GM19452 (cell line): ENCODE results near the gene SFXN2.
"Not testable (repeated sequence)": the region's sequence is repeated elsewhere in the genome, so short reads cannot be mapped to it uniquely, and the experiment has no call there.

Experiments used
- ATAC-seq: cut with Tn5 transposase; IDR thresholded peaks from one replicate; pipeline ENCODE4 v1.9.1; 2021; ENCODE audit not compliant: unreplicated experiment

Gene SFXN2

GRCh38 chr10:102714621-102715455 lies at the start of gene SFXN2:
TSS of gene SFXN2 (plus strand) at chr10:102714636. CDS start at chr10:102726637, 12,001 bp downstream.
- ATAC-seq, result peak; percentile 12

- no peak for ATAC-seq
Observed at GRCh38 chr10:102665904-102666509, 48.4 kb upstream of the SFXN2 start.

- ATAC-seq, result not testable (repeated sequence)
Observed at GRCh38 chr10:102667411-102667810, 47.0 kb upstream of the SFXN2 start.

GRCh38 chr10:102668326-102669107 lies 45.9 kb upstream of the SFXN2 start:
- no peak for ATAC-seq

GRCh38 chr10:102669206-102670064 lies 45.0 kb upstream of the SFXN2 start:
- ATAC-seq, result no peak

GRCh38 chr10:102670065-102670670 lies 44.3 kb upstream of the SFXN2 start:
- ATAC-seq, result no peak

GRCh38 chr10:102670871-102671434 lies 43.5 kb upstream of the SFXN2 start:
- no peak for ATAC-seq

- ATAC-seq, result no peak
Observed at GRCh38 chr10:102673236-102673818, 41.1 kb upstream of the SFXN2 start.

GRCh38 chr10:102673819-102674511 lies 40.5 kb upstream of the SFXN2 start:
- ATAC-seq, result no peak

- ATAC-seq, result no peak
Observed at GRCh38 chr10:102674566-102674965, 39.9 kb upstream of the SFXN2 start.

GRCh38 chr10:102675011-102675665 lies 39.3 kb upstream of the SFXN2 start:
- ATAC-seq, result no peak

- ATAC-seq, result no peak
Observed at GRCh38 chr10:102675666-102676533, 38.5 kb upstream of the SFXN2 start.

GRCh38 chr10:102676534-102677315 lies 37.7 kb upstream of the SFXN2 start:
- ATAC-seq, result no peak

- ATAC-seq, result no peak
Observed at GRCh38 chr10:102677331-102678067, 36.9 kb upstream of the SFXN2 start.

GRCh38 chr10:102678068-102678400 lies 36.4 kb upstream of the SFXN2 start:
- no peak for ATAC-seq

GRCh38 chr10:102678842-102679289 lies 35.6 kb upstream of the SFXN2 start:
- ATAC-seq, result no peak
